GM19193 (cell line): ENCODE data around the gene ADIPOQ.

Source experiments
- POLR2A ChIP-seq: IDR thresholded peaks from 4 replicates; pipeline ENCODE4 v1.6.1; 2011; ENCODE audit not compliant: insufficient read depth, insufficient read length; ENCODE audit errors: extremely low read depth

The ADIPOQ gene

GRCh38 chr3:186854954-186855353, 12.4 kb downstream of the ADIPOQ start:
- TF ChIP-seq POLR2A, result no peak

GRCh38 chr3:186857743-186858142, 15.2 kb downstream of the ADIPOQ start:
- no peak for TF ChIP-seq POLR2A

- no peak for TF ChIP-seq POLR2A
Observed at GRCh38 chr3:186869253-186870100, 27.0 kb downstream of the ADIPOQ start.

GRCh38 chr3:186870421-186871201, 28.1 kb downstream of the ADIPOQ start:
- no peak for TF ChIP-seq POLR2A

GRCh38 chr3:186871403-186871924, 29.0 kb downstream of the ADIPOQ start:
- TF ChIP-seq POLR2A, result no peak

- TF ChIP-seq POLR2A, result no peak
Observed at GRCh38 chr3:186875708-186876107, 33.2 kb downstream of the ADIPOQ start.

- TF ChIP-seq POLR2A, result no peak
Observed at GRCh38 chr3:186879781-186880180, 37.3 kb downstream of the ADIPOQ start.

- TF ChIP-seq POLR2A, result no peak
Observed at GRCh38 chr3:186880406-186880805, 37.9 kb downstream of the ADIPOQ start.

GRCh38 chr3:186882150-186882524, 39.6 kb downstream of the ADIPOQ start:
- no peak for TF ChIP-seq POLR2A

- TF ChIP-seq POLR2A, result no peak
Observed at GRCh38 chr3:186882881-186883685, 40.6 kb downstream of the ADIPOQ start.

GRCh38 chr3:186883686-186884058, 41.2 kb downstream of the ADIPOQ start:
- no peak for TF ChIP-seq POLR2A

- TF ChIP-seq POLR2A, result no peak
Observed at GRCh38 chr3:186886202-186886981, 43.9 kb downstream of the ADIPOQ start.

GRCh38 chr3:186888569-186888968, 46.1 kb downstream of the ADIPOQ start:
- no peak for TF ChIP-seq POLR2A

- no peak for TF ChIP-seq POLR2A
Observed at GRCh38 chr3:186890911-186891310, 48.4 kb downstream of the ADIPOQ start.
